Lower lobe of right lung (tissue), 2 donors: ENCODE results near the gene MT1F. TPM values are rescaled to one million over a fixed set of nuclear protein-coding genes. Genes with fewer than 3 reads are reported as not detected.

Experiments used
- ATAC-seq, 2 donors: fragments of 200-7000 bp; cut with Tn5 transposase; one replicate each; pipeline ENCODE4 v1.9.1; 2020 to 2022; ENCODE audit warnings: mild to moderate bottlenecking in 2 of 2, moderate library complexity in 2 of 2
- DNase-seq: peaks from one replicate; pipeline ENCODE4 v3.0.0-alpha.2; 2020
- H3K27ac ChIP-seq: fragments of 200-600 bp; one replicate; pipeline ENCODE4 v1.8.0; 2022
- H3K27me3 ChIP-seq: fragments of 200-600 bp; one replicate; pipeline ENCODE4 v1.8.0; 2022; ENCODE audit warnings: low read depth
- H3K36me3 ChIP-seq: fragments of 200-600 bp; one replicate; pipeline ENCODE4 v1.8.0; 2022; ENCODE audit warnings: mild to moderate bottlenecking
- H3K4me1 ChIP-seq: fragments of 200-600 bp; one replicate; pipeline ENCODE4 v1.8.0; 2022
- H3K4me3 ChIP-seq: fragments of 200-600 bp; one replicate; pipeline ENCODE4 v1.8.0; 2022; ENCODE audit warnings: mild to moderate bottlenecking
- H3K9me3 ChIP-seq: fragments of 200-600 bp; one replicate; pipeline ENCODE4 v1.8.0; 2022
- intact Hi-C: fragments of 100-400 bp; cut with DNase I; formaldehyde crosslinking; loops from one replicate; pipeline ENCODE4 v1.11.0; 2022
- total RNA-seq: library from RNA; stranded (reverse); fragmentation: NEBNext Ultra II Directional; extraction: Animal tissue kit (Norgen Biotek cat#: 25700); gene quantifications from one replicate; pipeline ENCODE4 v1.2.1, GENCODE V29; 2021
- TF ChIP-seq, protein P1 (sequence below): fragments of 200-600 bp; IDR thresholded peaks from one replicate; pipeline ENCODE4 v1.8.0; 2022; ENCODE audit warnings: antibody characterized with exemption, mild to moderate bottlenecking
- donor health status: DM: no; HTN: yes; CAD: no; lungs with severe emphysema.

The MT1F gene
- total RNA-seq, 1 donor from 2014 or later: 12.6 TPM

GRCh38 chr16:56632848-56633365 is 24.9 kb upstream of the MT1F start:
- Histone ChIP-seq H3K27ac (peak overlapping the region; percentile 78), H3K4me3 (peak overlapping the region; percentile 61), H3K27me3 (peaks cover 53% of the 10 kb centered on the region), H3K36me3 (no peaks in the 10 kb centered on the region), H3K9me3 (no peaks in the 10 kb centered on the region), H3K4me1 (peaks cover 30% of the 10 kb centered on the region)
- intact Hi-C loops: no loop called here
- TF ChIP-seq, protein P1, sequence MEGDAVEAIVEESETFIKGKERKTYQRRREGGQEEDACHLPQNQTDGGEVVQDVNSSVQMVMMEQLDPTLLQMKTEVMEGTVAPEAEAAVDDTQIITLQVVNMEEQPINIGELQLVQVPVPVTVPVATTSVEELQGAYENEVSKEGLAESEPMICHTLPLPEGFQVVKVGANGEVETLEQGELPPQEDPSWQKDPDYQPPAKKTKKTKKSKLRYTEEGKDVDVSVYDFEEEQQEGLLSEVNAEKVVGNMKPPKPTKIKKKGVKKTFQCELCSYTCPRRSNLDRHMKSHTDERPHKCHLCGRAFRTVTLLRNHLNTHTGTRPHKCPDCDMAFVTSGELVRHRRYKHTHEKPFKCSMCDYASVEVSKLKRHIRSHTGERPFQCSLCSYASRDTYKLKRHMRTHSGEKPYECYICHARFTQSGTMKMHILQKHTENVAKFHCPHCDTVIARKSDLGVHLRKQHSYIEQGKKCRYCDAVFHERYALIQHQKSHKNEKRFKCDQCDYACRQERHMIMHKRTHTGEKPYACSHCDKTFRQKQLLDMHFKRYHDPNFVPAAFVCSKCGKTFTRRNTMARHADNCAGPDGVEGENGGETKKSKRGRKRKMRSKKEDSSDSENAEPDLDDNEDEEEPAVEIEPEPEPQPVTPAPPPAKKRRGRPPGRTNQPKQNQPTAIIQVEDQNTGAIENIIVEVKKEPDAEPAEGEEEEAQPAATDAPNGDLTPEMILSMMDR: no peak
- ATAC-seq (peak; percentile 4 to 10), DNase-seq (no peak)

- peak overlapping the region; percentile 61 for H3K4me3 ChIP-seq
- ATAC-seq (no peak), DNase-seq (no peak)
- H3K27ac ChIP-seq: peak overlapping the region; percentile 78
- intact Hi-C loops: no loop called here
- TF ChIP-seq, protein P1: no peak
- peaks cover 59% of the 10 kb centered on the region for H3K27me3 ChIP-seq
- H3K36me3 ChIP-seq: no peaks in the 10 kb centered on the region
- no peaks in the 10 kb centered on the region for H3K9me3 ChIP-seq
- peaks cover 36% of the 10 kb centered on the region for H3K4me1 ChIP-seq
These were observed 24.2 kb upstream of the MT1F start for GRCh38 chr16:56633535-56633934.

- H3K4me1 ChIP-seq: peaks cover 42% of the 10 kb centered on the region
- no peaks in the 10 kb centered on the region for H3K9me3 ChIP-seq
- intact Hi-C loops: no loop called here
- TF ChIP-seq, protein P1: no peak
- no peak overlapping the region for H3K27ac ChIP-seq
- peaks cover 71% of the 10 kb centered on the region for H3K27me3 ChIP-seq
- H3K36me3 ChIP-seq: no peaks in the 10 kb centered on the region
- H3K4me3 ChIP-seq: peak overlapping the region; percentile 25
- DNase-seq (no peak), ATAC-seq (no peak)
These were observed 22.9 kb upstream of the MT1F start for GRCh38 chr16:56634715-56635440.

DNA sequence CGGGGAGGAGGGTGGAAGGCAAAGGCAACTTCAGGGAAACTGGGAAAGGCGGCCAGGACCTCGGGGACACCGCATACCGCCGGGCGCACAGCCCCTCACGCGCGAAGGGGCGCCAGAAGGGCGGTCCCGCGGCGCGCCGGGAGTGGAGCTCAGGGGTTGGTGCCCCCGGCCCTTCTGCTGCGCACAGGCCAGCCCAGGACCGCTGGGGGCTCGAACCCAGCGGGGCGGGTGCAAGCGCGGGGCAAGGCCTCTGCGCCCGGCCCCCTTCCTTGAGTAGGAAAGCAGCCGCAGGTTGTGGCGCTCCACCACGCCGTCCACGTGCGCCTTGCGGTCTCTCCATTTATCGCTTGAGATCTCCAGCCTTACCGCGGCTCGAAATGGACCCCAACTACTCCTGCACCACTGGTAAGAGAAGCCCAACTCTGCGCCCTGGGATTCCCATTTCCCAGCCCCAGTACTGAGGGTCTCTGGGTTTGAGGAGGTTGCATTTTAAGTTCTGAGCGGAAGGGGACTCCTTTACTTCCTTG is 22.3 kb upstream of the MT1F start:
- no peak for DNase-seq
- intact Hi-C loops: no loop called here

GRCh38 chr16:56636616-56637413 is 20.9 kb upstream of the MT1F start:
- Histone ChIP-seq H3K27ac (no peak overlapping the region), H3K9me3 (no peaks in the 10 kb centered on the region), H3K4me3 (no peak overlapping the region), H3K36me3 (no peaks in the 10 kb centered on the region), H3K27me3 (peaks cover 71% of the 10 kb centered on the region), H3K4me1 (peaks cover 42% of the 10 kb centered on the region)
- DNase-seq (no peak), ATAC-seq (no peak)
- TF ChIP-seq, protein P1: no peak
- intact Hi-C loops: no loop called here

More for the DNA sequence above, 22.3 kb upstream of the MT1F start:
- Histone ChIP-seq H3K27me3 (peaks cover 71% of the 10 kb centered on the region), H3K36me3 (no peaks in the 10 kb centered on the region), H3K9me3 (no peaks in the 10 kb centered on the region), H3K4me3 (peak overlapping the region; percentile 25), H3K27ac (no peak overlapping the region), H3K4me1 (peaks cover 42% of the 10 kb centered on the region)
- TF ChIP-seq, protein P1: no peak
- ATAC-seq: no peak
